GM12878 (cell line): Measurements from ENCODE around the gene HOXA10. TPM values are rescaled to one million over a fixed set of nuclear protein-coding genes. Genes with fewer than 3 reads are reported as not detected.
A peak's percentile ranks its signal among the peaks of the same experiment; 100 is the strongest.

Experiments
- ATAC-seq: fragments of 200-7000 bp; cut with Tn5 transposase; 3 replicates; pipeline ENCODE4 v1.9.1; 2020; ENCODE audit warnings: mild to moderate bottlenecking, moderate library complexity
- BruUV-seq: library from RNA; stranded (reverse); fragments of 400-500 nt; replicated peaks from 2 replicates; lab custom pipeline; 2021; lab: Mats Ljungman, UMichigan
- CTCF ChIA-PET: fragments of 300-600 bp; sonication (Branson Sonifier 250); formaldehyde crosslinking; extraction: SDS; loops from one replicate; lab custom pipeline; 2021; ENCODE audit warnings: inconsistent platforms; lab: Yijun Ruan, JAX
- POLR2A ChIA-PET: fragments of 350-600 bp; formaldehyde crosslinking; extraction: SDS; loops from one replicate; lab custom pipeline; 2021; ENCODE audit warnings: inconsistent platforms; lab: Charles Lee
- RAD21 ChIA-PET: fragments of 300-600 bp; sonication (Branson Sonifier 250); formaldehyde crosslinking; loops from one replicate; lab custom pipeline; 2023; ENCODE audit warnings: antibody characterized with exemption; ENCODE audit not compliant: unreplicated experiment; lab: Charles Lee
- SMC1A ChIA-PET: fragments of 300-600 bp; sonication (Branson Sonifier 250); formaldehyde crosslinking; loops from one replicate; lab custom pipeline; 2023; ENCODE audit not compliant: unreplicated experiment, uncharacterized antibody; lab: Charles Lee
- DNase-seq: peaks from one replicate; pipeline ENCODE4 v3.0.0-alpha.2; 2011; ENCODE audit warnings: low read depth, low spot score
- FAIRE-seq: peaks from 3 replicates; lab custom pipeline; 2011; peaks lifted over from hg19 to GRCh38; lab: Jason Lieb, UNC
- H2AFZ ChIP-seq: 2 replicates; pipeline ENCODE4 v1.6.0; 2011; ENCODE audit warnings: low read depth, low read length, control low read depth; ENCODE audit not compliant: control insufficient read depth
- H3K27ac ChIP-seq: 2 replicates; pipeline ENCODE4 v1.5.1; 2011; ENCODE audit warnings: control low read depth; ENCODE audit not compliant: control insufficient read depth, insufficient read depth
- H3K27me3 ChIP-seq, 2 experiments: replicated peaks in 1 of 2; 2 replicates each; pipeline versions ENCODE4 v1.6.0 to v1.6.1; 2011; ENCODE audit warnings: low read length in 1 of 2; ENCODE audit not compliant: control insufficient read depth in 2 of 2, insufficient read depth in 2 of 2
- H3K36me3 ChIP-seq, 2 experiments: 2 replicates each; pipeline ENCODE4 v1.5.1; 2011; ENCODE audit warnings: low read length in 1 of 2; ENCODE audit not compliant: control insufficient read depth in 2 of 2, insufficient read depth in 2 of 2
- H3K4me1 ChIP-seq: 2 replicates; pipeline ENCODE4 v1.6.1; 2011; ENCODE audit warnings: mild to moderate bottlenecking, low read length, moderate library complexity, mixed read lengths; ENCODE audit not compliant: control insufficient read depth, insufficient read depth
- H3K4me2 ChIP-seq: 2 replicates; pipeline ENCODE4 v1.6.0; 2011; ENCODE audit warnings: control low read depth; ENCODE audit not compliant: control insufficient read depth, insufficient read depth
- H3K4me3 ChIP-seq: fragments of 200-600 bp; sonication (generic); 2 replicates; pipeline ENCODE4 v1.5.1; 2016
- H3K79me2 ChIP-seq: 2 replicates; pipeline ENCODE4 v1.6.0; 2011; ENCODE audit warnings: low read length; ENCODE audit not compliant: control insufficient read depth, insufficient read depth
- H3K9ac ChIP-seq: 2 replicates; pipeline ENCODE4 v1.8.0; 2011; ENCODE audit warnings: low read length, control low read depth, mixed read lengths; ENCODE audit not compliant: control insufficient read depth, insufficient read depth
- H3K9me3 ChIP-seq: replicated peaks from 3 replicates; pipeline ENCODE4 v1.5.1; 2011; ENCODE audit warnings: mild to moderate bottlenecking, low read length; ENCODE audit not compliant: control insufficient read depth, insufficient read depth
- H4K20me1 ChIP-seq: 2 replicates; pipeline ENCODE4 v1.6.0; 2011; ENCODE audit not compliant: control insufficient read depth, insufficient read depth
- BHLHE40 ChIP-seq, 2 experiments: fragments of 450-650 bp in 1 of 2; IDR thresholded peaks; 2 replicates each; pipeline ENCODE4 v1.6.1; 2011 to 2017; ENCODE audit warnings: low read depth in 2 of 2, borderline replicate concordance in 1 of 2, improper control_type of control experiment in 1 of 2, low read length in 1 of 2, mild to moderate bottlenecking in 1 of 2
- JUND ChIP-seq: IDR thresholded peaks from 2 replicates; pipeline ENCODE4 v1.6.1; 2012; ENCODE audit warnings: low read depth, mild to moderate bottlenecking, low read length, improper control_type of control experiment, moderate library complexity
- SMAD5 ChIP-seq: IDR thresholded peaks from 2 replicates; pipeline ENCODE4 v1.6.1; 2016; ENCODE audit warnings: antibody characterized with exemption, low read depth
- STAT1 ChIP-seq: fragments of 450-650 bp; conservative IDR thresholded peaks from 2 replicates; pipeline ENCODE4 v1.6.1; 2014; ENCODE audit warnings: antibody characterized with exemption, mild to moderate bottlenecking
- SUZ12 ChIP-seq: fragments of 200-600 bp; sonication (generic); IDR thresholded peaks from one replicate; pipeline ENCODE4 v1.6.1; 2018; ENCODE audit warnings: antibody characterized with exemption, mild to moderate bottlenecking; ENCODE audit not compliant: unreplicated experiment
- WGBS: methylation state at CpG from one replicate; pipeline ENCODE4 v1.1.6; 2016; ENCODE audit warnings: low lambda C conversion rate; ENCODE audit not compliant: insufficient replicate concordance, insufficient coverage; ENCODE audit errors: missing lambda C conversion rate; 5-methylcytosine and 5-hydroxymethylcytosine counted together
- in situ Hi-C: fragments of 300-500 bp; cut with MboI; formaldehyde crosslinking; loops from 9 replicates; pipeline ENCODE4 v1.14.3; 2018; ENCODE audit warnings: mixed read lengths
- intact Hi-C: fragments of 100-400 bp; cut with micrococcal nuclease; formaldehyde crosslinking; loops from one replicate; pipeline ENCODE4 v1.14.2; 2022; ENCODE audit not compliant: unreplicated experiment
- polyA plus RNA-seq, 11 experiments: library from polyadenylated mRNA; depleted of rRNA in 4 of 11; unstranded in 6 of 11; stranded (reverse) in 5 of 11; fragments of >200 nt; fragmentation: Nextera tagmentation in 4 of 11; fragmentation: Illumina TruSeq in 1 of 11; extraction: Ambion mirVana in 4 of 11; extraction: Trizol in 1 of 11; gene quantifications; 1 replicate in 1 of 11; 2 replicates in 10 of 11; pipeline versions ENCODE4 v1.2.1 to v1.2.3, GENCODE V29; 2011 to 2016; ENCODE audit warnings: inconsistent platforms in 2 of 11, missing spikeins in 2 of 11, low read depth in 1 of 11
- total RNA-seq, 4 experiments: library from RNA; depleted of rRNA in 3 of 4; stranded (reverse); fragments of >200 nt in 3 of 4; fragmentation: Illumina TruSeq in 1 of 4; extraction: Trizol in 1 of 4; gene quantifications; 2 replicates each; pipeline versions ENCODE4 v1.2.1 to v1.2.3, GENCODE V29; 2013 to 2021
- TF ChIP-seq, protein P1 (sequence below): fragments of 450-650 bp; formaldehyde crosslinking; IDR thresholded peaks from 2 replicates; pipeline ENCODE4 v1.4.0; 2022; ENCODE audit warnings: mild to moderate bottlenecking, moderate library complexity
- TF ChIP-seq, protein P2 (sequence below): IDR thresholded peaks from 2 replicates; pipeline ENCODE4 v1.6.1; 2011; ENCODE audit warnings: borderline replicate concordance, low read depth, mild to moderate bottlenecking, moderate library complexity, mixed read lengths, low read length; ENCODE audit not compliant: insufficient read depth; ENCODE audit errors: extremely low read length
- TF ChIP-seq, protein P3 (sequence below): IDR thresholded peaks from 2 replicates; pipeline ENCODE4 v1.6.1; 2012; ENCODE audit warnings: low read depth, low read length, improper control_type of control experiment

Gene HOXA10
- total and polyA plus RNA-seq, 10 of the 15 experiments (the other 5 are each of a cell fraction or from before 2014, with no cell fraction given) = not detected

DNA sequence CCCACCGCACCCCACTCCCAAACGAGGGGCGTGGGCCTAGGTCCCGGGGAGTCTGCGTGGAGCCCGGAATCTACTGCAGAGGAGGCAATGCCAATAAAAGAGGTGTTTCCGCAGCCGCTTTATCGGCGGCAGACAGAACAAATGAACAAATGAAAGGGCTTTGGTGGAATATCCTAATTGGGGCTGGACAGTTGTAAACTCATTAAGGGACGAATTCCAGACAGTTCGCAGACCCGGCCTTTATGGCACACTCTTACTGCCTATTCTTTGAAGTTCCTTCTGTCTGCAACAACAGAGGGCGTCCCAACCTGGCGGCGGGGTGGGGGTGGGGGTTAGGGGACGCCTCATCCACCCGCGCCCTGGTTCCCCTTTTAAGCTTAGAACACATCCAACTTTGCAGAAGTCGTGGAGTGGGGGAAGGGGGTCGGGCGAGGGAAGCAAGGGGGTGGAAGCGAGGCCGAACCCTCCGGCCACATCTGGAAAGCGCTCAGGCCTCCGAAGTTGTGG lies 12.9 kb downstream of the HOXA10 start:
- H3K9me3 ChIP-seq = peaks cover 2% of the 10 kb centered on the region; the same call in 1 of the 3 replicates

DNA sequence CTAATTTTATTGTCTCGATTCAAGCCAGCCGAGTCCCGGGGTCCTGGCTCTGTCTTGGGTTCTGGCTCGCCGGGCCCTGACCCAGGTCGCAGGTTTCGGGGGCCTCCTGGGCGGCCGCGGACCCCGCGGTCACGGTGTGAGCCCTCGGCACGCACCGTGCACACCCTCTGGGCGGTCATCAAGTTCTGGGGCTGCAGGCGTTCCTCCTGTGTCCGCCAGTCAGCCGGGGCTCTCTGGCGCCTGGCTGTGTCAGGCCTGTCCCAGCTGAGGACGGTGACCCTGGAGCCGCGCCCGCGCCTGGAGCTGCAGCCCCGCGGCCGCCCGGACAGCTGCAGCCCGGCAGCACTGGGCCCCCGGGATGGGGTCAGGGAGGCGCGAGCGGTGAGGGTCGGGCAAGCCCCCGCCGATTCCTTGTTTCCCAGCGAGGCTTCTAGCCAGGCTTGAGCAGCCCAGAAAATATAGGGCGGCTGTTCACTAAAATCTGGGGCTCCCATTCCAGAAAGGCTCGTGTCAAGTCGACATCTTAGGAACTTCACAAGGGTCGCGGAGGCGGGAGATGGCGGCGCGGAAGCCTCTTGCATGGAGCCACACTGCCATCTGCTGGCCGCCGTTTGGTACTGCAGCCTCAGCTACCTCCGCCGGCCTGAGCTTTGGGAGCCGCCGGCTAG lies 13.4 kb downstream of the HOXA10 start:
- Histone ChIP-seq H4K20me1 (no peaks in the 10 kb centered on the region), H3K36me3 (no peaks in the 10 kb centered on the region), H3K4me3 (peak overlapping the region; percentile 72), H3K9ac (peak overlapping the region; percentile 30; the same call in 1 of the 2 replicates), H3K27me3 (peaks cover 17 to 38% of the 10 kb centered on the region in 2 experiments), H3K4me1 (no peaks in the 10 kb centered on the region), H3K4me2 (peak overlapping the region; percentile 90), H3K27ac (no peak overlapping the region), H3K79me2 (no peaks in the 10 kb centered on the region), H2AFZ (peak overlapping the region; percentile 91), H3K9me3 (peaks cover 2% of the 10 kb centered on the region; the same call in 1 of the 3 replicates)
- CTCF ChIA-PET = interaction anchor here (0.6 to 4.6 kb wide), 30 partner anchors 10 to 1433 kb away, joined by 3 to 100 read pairs (median 4); partner anchors contain the start of gene HOXA3
- BruUV-seq = no TSS peak
- POLR2A ChIA-PET = interaction anchor here (0.6 to 1.0 kb wide), 3 partner anchors 294 to 1599 kb away, joined by 3 to 5 read pairs (median 3); no protein-coding TSS in a partner anchor
- WGBS = 3% methylated on average over 45 of the region's 54 CpGs
- SMC1A ChIA-PET = interaction anchor here (0.6 to 2.2 kb wide), 16 partner anchors 10 to 1268 kb away, joined by 3 to 15 read pairs (median 4); no protein-coding TSS in a partner anchor
- intact Hi-C loops = loop anchor here (1.0 to 5.0 kb wide), 6 partner anchors 303 to 1268 kb away; no protein-coding TSS in a partner anchor
- ATAC-seq (peak; percentile 89), FAIRE-seq (peak; percentile 96), DNase-seq (peak; percentile 23)
- in situ Hi-C loops = loop anchor here (25.0 kb wide), 1 partner anchor 1073 kb away; no protein-coding TSS in a partner anchor
- RAD21 ChIA-PET = interaction anchor here (0.6 to 3.8 kb wide), 18 partner anchors 11 to 1268 kb away, joined by 3 to 46 read pairs (median 4); partner anchors contain the start of genes HOXA1 and SNX10
- TF ChIP-seq, protein P1, sequence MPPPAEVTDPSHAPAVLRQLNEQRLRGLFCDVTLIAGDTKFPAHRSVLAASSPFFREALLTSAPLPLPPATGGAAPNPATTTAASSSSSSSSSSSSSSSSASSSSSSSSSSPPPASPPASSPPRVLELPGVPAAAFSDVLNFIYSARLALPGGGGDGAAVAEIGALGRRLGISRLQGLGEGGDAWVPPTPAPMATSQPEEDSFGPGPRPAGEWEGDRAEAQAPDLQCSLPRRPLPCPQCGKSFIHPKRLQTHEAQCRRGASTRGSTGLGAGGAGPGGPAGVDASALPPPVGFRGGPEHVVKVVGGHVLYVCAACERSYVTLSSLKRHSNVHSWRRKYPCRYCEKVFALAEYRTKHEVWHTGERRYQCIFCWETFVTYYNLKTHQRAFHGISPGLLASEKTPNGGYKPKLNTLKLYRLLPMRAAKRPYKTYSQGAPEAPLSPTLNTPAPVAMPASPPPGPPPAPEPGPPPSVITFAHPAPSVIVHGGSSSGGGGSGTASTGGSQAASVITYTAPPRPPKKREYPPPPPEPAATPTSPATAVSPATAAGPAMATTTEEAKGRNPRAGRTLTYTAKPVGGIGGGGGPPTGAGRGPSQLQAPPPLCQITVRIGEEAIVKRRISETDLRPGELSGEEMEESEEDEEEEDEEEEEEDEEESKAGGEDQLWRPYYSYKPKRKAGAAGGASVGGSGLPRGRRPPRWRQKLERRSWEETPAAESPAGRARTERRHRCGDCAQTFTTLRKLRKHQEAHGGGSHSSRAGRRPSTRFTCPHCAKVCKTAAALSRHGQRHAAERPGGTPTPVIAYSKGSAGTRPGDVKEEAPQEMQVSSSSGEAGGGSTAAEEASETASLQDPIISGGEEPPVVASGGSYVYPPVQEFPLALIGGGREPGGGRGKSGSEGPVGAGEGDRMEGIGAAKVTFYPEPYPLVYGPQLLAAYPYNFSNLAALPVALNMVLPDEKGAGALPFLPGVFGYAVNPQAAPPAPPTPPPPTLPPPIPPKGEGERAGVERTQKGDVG = no peak
- TF ChIP-seq SMAD5 = no peak
- peak; percentile 28 to 45; a peak in 3 of 4 replicates for TF ChIP-seq BHLHE40 (IDR thresholded peaks at IDR 0.05; ENCODE audit: borderline replicate concordance in 1 of 2, low read depth in 2 of 2, low read length in 1 of 2)
- no peak for TF ChIP-seq STAT1
- TF ChIP-seq JUND = no peak
- TF ChIP-seq, protein P2, sequence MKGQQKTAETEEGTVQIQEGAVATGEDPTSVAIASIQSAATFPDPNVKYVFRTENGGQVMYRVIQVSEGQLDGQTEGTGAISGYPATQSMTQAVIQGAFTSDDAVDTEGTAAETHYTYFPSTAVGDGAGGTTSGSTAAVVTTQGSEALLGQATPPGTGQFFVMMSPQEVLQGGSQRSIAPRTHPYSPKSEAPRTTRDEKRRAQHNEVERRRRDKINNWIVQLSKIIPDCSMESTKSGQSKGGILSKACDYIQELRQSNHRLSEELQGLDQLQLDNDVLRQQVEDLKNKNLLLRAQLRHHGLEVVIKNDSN = no peak

More for the DNA sequence above, 12.9 kb downstream of the HOXA10 start:
- TF ChIP-seq, protein P3, sequence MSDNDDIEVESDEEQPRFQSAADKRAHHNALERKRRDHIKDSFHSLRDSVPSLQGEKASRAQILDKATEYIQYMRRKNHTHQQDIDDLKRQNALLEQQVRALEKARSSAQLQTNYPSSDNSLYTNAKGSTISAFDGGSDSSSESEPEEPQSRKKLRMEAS = no peak
- TF ChIP-seq SUZ12 = peak; percentile 73
- no peaks in the 10 kb centered on the region for H3K4me1 ChIP-seq
- no peak for DNase-seq
- peak overlapping the region; percentile 90 for H3K4me2 ChIP-seq
- no peak overlapping the region for H3K9ac ChIP-seq
- H3K4me3 ChIP-seq = peak overlapping the region; percentile 72; the same call in 1 of the 2 replicates
- no peaks in the 10 kb centered on the region for H3K79me2 ChIP-seq
- POLR2A ChIA-PET = interaction anchor here (0.6 to 1.0 kb wide), 2 partner anchors 480 to 1599 kb away, joined by 3 to 5 read pairs; no protein-coding TSS in a partner anchor
- ATAC-seq = no peak; the same call in 1 of the 3 replicates
- peak overlapping the region; percentile 82 for H2AFZ ChIP-seq
- peaks cover 17 to 40% of the 10 kb centered on the region in 2 experiments for H3K27me3 ChIP-seq
- FAIRE-seq = no peak
- CTCF ChIA-PET = interaction anchor here (0.6 to 4.6 kb wide), 30 partner anchors 11 to 1434 kb away, joined by 3 to 100 read pairs (median 4); partner anchors contain the start of gene HOXA3
- H3K27ac ChIP-seq = no peak overlapping the region
- under 1% methylated on average over 19 of the region's 27 CpGs for WGBS
- BruUV-seq = no TSS peak
- RAD21 ChIA-PET = interaction anchor here (0.6 to 3.8 kb wide), 18 partner anchors 11 to 1269 kb away, joined by 3 to 46 read pairs (median 4); partner anchors contain the start of genes HOXA1 and SNX10
- intact Hi-C loops = loop anchor here (1.0 to 5.0 kb wide), 6 partner anchors 304 to 1269 kb away; no protein-coding TSS in a partner anchor
- SMC1A ChIA-PET = interaction anchor here (0.6 to 2.2 kb wide), 16 partner anchors 11 to 1269 kb away, joined by 3 to 15 read pairs (median 4); no protein-coding TSS in a partner anchor
- in situ Hi-C loops = loop anchor here (25.0 kb wide), 1 partner anchor 1074 kb away; no protein-coding TSS in a partner anchor
- no peaks in the 10 kb centered on the region for H4K20me1 ChIP-seq
- H3K36me3 ChIP-seq = no peaks in the 10 kb centered on the region
